ENCODE data around the gene DNPEP. TPM values are rescaled to one million over a fixed set of nuclear protein-coding genes. Genes with fewer than 3 reads are reported as not detected.
A peak's percentile ranks its signal among the peaks of the same experiment; 100 is the strongest.

The DNPEP gene
- total and polyA plus RNA-seq, 3 donors from 2014 or later: 84.8 to 145 (median 90.2) TPM

GRCh38 chr2:219331560-219332213 is 56.0 kb downstream of the DNPEP start:
- no peaks in the 10 kb centered on the region for H3K4me1 ChIP-seq
- intact Hi-C loops (cut with DNase I; ENCODE audit: low total_unique reads): no loop called here
- 8% methylated on average over 32 to 39 of the region's 39 CpGs for WGBS, 2 donors
- H3K9me3 ChIP-seq: no peaks in the 10 kb centered on the region
- no peak overlapping the region for H3K4me3 ChIP-seq
- H3K27ac ChIP-seq: no peak overlapping the region
- no peaks in the 10 kb centered on the region for H3K36me3 ChIP-seq (ENCODE audit: low read depth, missing control alignments)
- peak; percentile 65 for DNase-seq
- TF ChIP-seq CTCF (IDR thresholded peaks at IDR 0.05): no peak
- TF ChIP-seq POLR2A (IDR thresholded peaks at IDR 0.05): no peak
- H3K27me3 ChIP-seq: no peaks in the 10 kb centered on the region

- H3K9me3 ChIP-seq: no peaks in the 10 kb centered on the region
- H3K27me3 ChIP-seq: no peaks in the 10 kb centered on the region
- H3K4me3 ChIP-seq: no peak overlapping the region
- H3K36me3 ChIP-seq (ENCODE audit: low read depth, missing control alignments): no peaks in the 10 kb centered on the region
- TF ChIP-seq CTCF (IDR thresholded peaks at IDR 0.05) (no peak), POLR2A (IDR thresholded peaks at IDR 0.05) (no peak)
- no peaks in the 10 kb centered on the region for H3K4me1 ChIP-seq
- H3K27ac ChIP-seq: no peak overlapping the region
- intact Hi-C loops (cut with DNase I; ENCODE audit: low total_unique reads): no loop called here
- WGBS, 2 donors: 60 to 65% methylated on average over 2 of the region's 2 CpGs
- DNase-seq: no peak
Measured at GRCh38 chr2:219327719-219328118, 60.0 kb downstream of the DNPEP start.

GRCh38 chr2:219325657-219326315 is 61.9 kb downstream of the DNPEP start:
- no peaks in the 10 kb centered on the region for H3K9me3 ChIP-seq
- intact Hi-C loops (cut with DNase I; ENCODE audit: low total_unique reads): no loop called here
- no peak overlapping the region for H3K27ac ChIP-seq
- TF ChIP-seq CTCF (IDR thresholded peaks at IDR 0.05) (no peak), POLR2A (IDR thresholded peaks at IDR 0.05) (no peak)
- 71 to 74% methylated on average over 9 of the region's 9 CpGs for WGBS, 2 donors
- no peak for DNase-seq
- no peak overlapping the region for H3K4me3 ChIP-seq
- no peaks in the 10 kb centered on the region for H3K27me3 ChIP-seq
- no peaks in the 10 kb centered on the region for H3K36me3 ChIP-seq (ENCODE audit: low read depth, missing control alignments)
- H3K4me1 ChIP-seq: no peaks in the 10 kb centered on the region

- Histone ChIP-seq H3K36me3 (ENCODE audit: low read depth, missing control alignments) (no peaks in the 10 kb centered on the region), H3K4me1 (no peaks in the 10 kb centered on the region), H3K27ac (no peak overlapping the region), H3K4me3 (no peak overlapping the region), H3K9me3 (no peaks in the 10 kb centered on the region), H3K27me3 (no peaks in the 10 kb centered on the region)
- TF ChIP-seq POLR2A (IDR thresholded peaks at IDR 0.05): no peak
- no peak for TF ChIP-seq CTCF (IDR thresholded peaks at IDR 0.05)
- intact Hi-C loops (cut with DNase I; ENCODE audit: low total_unique reads): no loop called here
- 72 to 80% methylated on average over 4 of the region's 4 CpGs for WGBS, 2 donors
- DNase-seq: no peak
Measured at GRCh38 chr2:219325136-219325535, 62.6 kb downstream of the DNPEP start.

- no peaks in the 10 kb centered on the region for H3K9me3 ChIP-seq
- no peaks in the 10 kb centered on the region for H3K4me1 ChIP-seq
- no peaks in the 10 kb centered on the region for H3K36me3 ChIP-seq (ENCODE audit: low read depth, missing control alignments)
- intact Hi-C loops (cut with DNase I; ENCODE audit: low total_unique reads): no loop called here
- 62 to 74% methylated on average over 4 of the region's 4 CpGs for WGBS, 2 donors
- no peak for DNase-seq
- TF ChIP-seq POLR2A (IDR thresholded peaks at IDR 0.05) (no peak), CTCF (IDR thresholded peaks at IDR 0.05) (no peak)
- no peak overlapping the region for H3K4me3 ChIP-seq
- no peak overlapping the region for H3K27ac ChIP-seq
- no peaks in the 10 kb centered on the region for H3K27me3 ChIP-seq
Measured at GRCh38 chr2:219323434-219323833, 64.3 kb downstream of the DNPEP start.
